ENCODE data around the gene PDE9A.

GRCh38 chr21:42626171-42626570 lies 27.2 kb upstream of the PDE9A start:
- TF ChIP-seq, protein P1, sequence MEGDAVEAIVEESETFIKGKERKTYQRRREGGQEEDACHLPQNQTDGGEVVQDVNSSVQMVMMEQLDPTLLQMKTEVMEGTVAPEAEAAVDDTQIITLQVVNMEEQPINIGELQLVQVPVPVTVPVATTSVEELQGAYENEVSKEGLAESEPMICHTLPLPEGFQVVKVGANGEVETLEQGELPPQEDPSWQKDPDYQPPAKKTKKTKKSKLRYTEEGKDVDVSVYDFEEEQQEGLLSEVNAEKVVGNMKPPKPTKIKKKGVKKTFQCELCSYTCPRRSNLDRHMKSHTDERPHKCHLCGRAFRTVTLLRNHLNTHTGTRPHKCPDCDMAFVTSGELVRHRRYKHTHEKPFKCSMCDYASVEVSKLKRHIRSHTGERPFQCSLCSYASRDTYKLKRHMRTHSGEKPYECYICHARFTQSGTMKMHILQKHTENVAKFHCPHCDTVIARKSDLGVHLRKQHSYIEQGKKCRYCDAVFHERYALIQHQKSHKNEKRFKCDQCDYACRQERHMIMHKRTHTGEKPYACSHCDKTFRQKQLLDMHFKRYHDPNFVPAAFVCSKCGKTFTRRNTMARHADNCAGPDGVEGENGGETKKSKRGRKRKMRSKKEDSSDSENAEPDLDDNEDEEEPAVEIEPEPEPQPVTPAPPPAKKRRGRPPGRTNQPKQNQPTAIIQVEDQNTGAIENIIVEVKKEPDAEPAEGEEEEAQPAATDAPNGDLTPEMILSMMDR (IDR thresholded peaks at IDR 0.05; ENCODE audit: low read length), result no peak
- TF ChIP-seq EZH2 (optimal IDR thresholded peaks at IDR 0.05; ENCODE audit: low read depth, low read length) (no peak), EZH2phosphoT487 (IDR thresholded peaks at IDR 0.05; ENCODE audit: low read length) (no peak)
